A549 (cell line): ENCODE data around the gene CLEC19A. TPM values are rescaled to one million over a fixed set of nuclear protein-coding genes. Genes with fewer than 3 reads are reported as not detected.

Experiments used
- ATAC-seq, 2 experiments: fragments of 200-7000 bp in 1 of 2; fragments of >200 bp in 1 of 2; cut with Nextera tagmentation in 1 of 2; cut with Tn5 transposase in 1 of 2; 3 replicates each; pipeline versions ENCODE4 v1.8.0 to v1.9.1; 2018 to 2020; ENCODE audit warnings: mild to moderate bottlenecking in 1 of 2, moderate library complexity in 1 of 2
- CTCF ChIA-PET: fragments of 300-600 bp; sonication (Branson Sonifier 250); formaldehyde crosslinking; extraction: SDS; loops from one replicate; lab custom pipeline; 2021; ENCODE audit warnings: antibody characterized with exemption, inconsistent platforms; lab: Yijun Ruan, JAX
- POLR2A ChIA-PET: fragments of 350-600 bp; formaldehyde crosslinking; extraction: SDS; loops from one replicate; lab custom pipeline; 2021; ENCODE audit warnings: antibody characterized with exemption, inconsistent platforms; lab: Yijun Ruan, JAX
- DNase-seq, 2 experiments: peaks; one replicate each; pipeline versions ENCODE4 v3.0.0 to v3.0.0-alpha.2; 2011 to 2016; ENCODE audit warnings: low read depth in 1 of 2, low spot score in 1 of 2
- FAIRE-seq: peaks from 2 replicates; lab custom pipeline; 2011; peaks lifted over from hg19 to GRCh38; lab: Jason Lieb, UNC
- H3K27ac ChIP-seq, 2 experiments: fragments of >200 bp; sonication (Bioruptor Twin); formaldehyde crosslinking; 3 replicates each; pipeline ENCODE4 v1.5.1; 2016 to 2017
- H3K4me1 ChIP-seq: fragments of >200 bp; sonication (Bioruptor Twin); formaldehyde crosslinking; 3 replicates; pipeline ENCODE4 v1.6.1; 2016
- H3K4me2 ChIP-seq: fragments of >200 bp; sonication (Bioruptor Twin); formaldehyde crosslinking; 3 replicates; pipeline ENCODE4 v1.6.1; 2016
- H3K4me3 ChIP-seq: fragments of >200 bp; sonication (Bioruptor Twin); formaldehyde crosslinking; 3 replicates; pipeline ENCODE4 v1.5.1; 2016
- H3K9me3 ChIP-seq: fragments of >200 bp; sonication (Bioruptor Twin); formaldehyde crosslinking; 3 replicates; pipeline ENCODE4 v1.6.1; 2016
- BCL3 ChIP-seq: fragments of >200 bp; sonication (Bioruptor Twin); formaldehyde crosslinking; IDR thresholded peaks from 3 replicates; pipeline ENCODE4 v1.6.1; 2016
- CBX2 ChIP-seq: fragments of 200-600 bp; sonication (generic); IDR thresholded peaks from 2 replicates; pipeline ENCODE4 v1.6.1; 2016; ENCODE audit warnings: low read depth, mild to moderate bottlenecking, borderline replicate concordance
- E2F6 ChIP-seq: IDR thresholded peaks from 2 replicates; pipeline ENCODE4 v1.6.1; 2012; ENCODE audit warnings: low read depth, borderline replicate concordance
- EHF ChIP-seq: fragments of 250-450 bp; sonication (Bioruptor Pico); IDR thresholded peaks from 2 replicates; pipeline ENCODE4 v1.5.0; 2020; ENCODE audit warnings: mild to moderate bottlenecking
- EP300 ChIP-seq, 2 experiments: fragments of >200 bp; sonication (Bioruptor Twin); formaldehyde crosslinking; IDR thresholded peaks; 2 replicates in 1 of 2; 3 replicates in 1 of 2; pipeline ENCODE4 v1.6.1; 2016 to 2017
- FOXS1 ChIP-seq: fragments of 250-450 bp; sonication (Bioruptor Pico); IDR thresholded peaks from 2 replicates; pipeline ENCODE4 v1.5.0; 2020; ENCODE audit warnings: mild to moderate bottlenecking, moderate library complexity
- HES2 ChIP-seq: fragments of >200 bp; sonication (Bioruptor Twin); formaldehyde crosslinking; IDR thresholded peaks from 2 replicates; pipeline ENCODE4 v1.6.1; 2016
- HEYL ChIP-seq: fragments of 250-450 bp; sonication (Bioruptor Pico); IDR thresholded peaks from 2 replicates; pipeline ENCODE4 v1.8.0; 2021; ENCODE audit warnings: mild to moderate bottlenecking, moderate library complexity
- HOXA7 ChIP-seq: fragments of 250-450 bp; sonication (Bioruptor Pico); IDR thresholded peaks from 2 replicates; pipeline ENCODE4 v1.5.0; 2020; ENCODE audit warnings: mild to moderate bottlenecking, moderate library complexity
- HOXB13 ChIP-seq: fragments of 250-450 bp; sonication (Bioruptor Pico); IDR thresholded peaks from 2 replicates; pipeline ENCODE4 v1.5.0; 2020; ENCODE audit warnings: low read depth, mild to moderate bottlenecking, moderate library complexity
- HOXB5 ChIP-seq: fragments of 250-450 bp; sonication (Bioruptor Pico); IDR thresholded peaks from 2 replicates; pipeline ENCODE4 v1.5.0; 2020; ENCODE audit warnings: mild to moderate bottlenecking, moderate library complexity
- JUNB ChIP-seq: fragments of >200 bp; sonication (Bioruptor Twin); formaldehyde crosslinking; IDR thresholded peaks from 2 replicates; pipeline ENCODE4 v1.6.1; 2016
- KDM1A ChIP-seq: fragments of 200-600 bp; sonication (generic); IDR thresholded peaks from 2 replicates; pipeline ENCODE4 v1.6.1; 2016; ENCODE audit warnings: low read depth, mild to moderate bottlenecking
- MAX ChIP-seq: IDR thresholded peaks from 2 replicates; pipeline ENCODE4 v1.6.1; 2012
- MYC ChIP-seq: IDR thresholded peaks from 2 replicates; pipeline ENCODE4 v1.6.1; 2012; ENCODE audit warnings: mild to moderate bottlenecking, inconsistent platforms, low read length, improper control_type of control experiment, borderline replicate concordance
- NPAS2 ChIP-seq: fragments of 250-450 bp; sonication (Bioruptor Pico); IDR thresholded peaks from 2 replicates; pipeline ENCODE4 v1.8.0; 2022; ENCODE audit warnings: mild to moderate bottlenecking, moderate library complexity, borderline replicate concordance
- PHF8 ChIP-seq: fragments of 200-600 bp; sonication (generic); IDR thresholded peaks from 2 replicates; pipeline ENCODE4 v1.6.1; 2016; ENCODE audit warnings: low read depth, mild to moderate bottlenecking, antibody characterized with exemption, moderate library complexity, borderline replicate concordance
- POLR2A ChIP-seq: IDR thresholded peaks from 2 replicates; pipeline ENCODE4 v1.6.1; 2012; ENCODE audit warnings: mild to moderate bottlenecking, low read length
- RCOR1 ChIP-seq: fragments of 150-350 bp; IDR thresholded peaks from 2 replicates; pipeline ENCODE4 v1.6.1; 2014; ENCODE audit warnings: antibody characterized with exemption, low read length, low read depth
- REST ChIP-seq: fragments of 200-600 bp; sonication (generic); IDR thresholded peaks from 2 replicates; pipeline ENCODE4 v1.6.1; 2016; ENCODE audit warnings: antibody characterized with exemption, mild to moderate bottlenecking, moderate library complexity
- RFX5 ChIP-seq: fragments of 450-650 bp; IDR thresholded peaks from 2 replicates; pipeline ENCODE4 v1.7.1; 2014; ENCODE audit warnings: antibody characterized with exemption, mild to moderate bottlenecking, moderate library complexity
- SREBF2 ChIP-seq: fragments of 450-650 bp; IDR thresholded peaks from 2 replicates; pipeline ENCODE4 v1.6.1; 2014; ENCODE audit warnings: mild to moderate bottlenecking, moderate library complexity
- USF2 ChIP-seq: fragments of 450-650 bp; IDR thresholded peaks from 2 replicates; pipeline ENCODE4 v1.6.1; 2014; ENCODE audit warnings: antibody characterized with exemption
- ZNF302 ChIP-seq: fragments of 250-450 bp; sonication (Bioruptor Pico); IDR thresholded peaks from 2 replicates; pipeline ENCODE4 v1.9.0; 2021; ENCODE audit warnings: inconsistent platforms, mild to moderate bottlenecking, moderate library complexity
- WGBS: methylation state at CpG from one replicate; pipeline ENCODE4 v1.1.6; 2017; ENCODE audit errors: missing lambda C conversion rate; 5-methylcytosine and 5-hydroxymethylcytosine counted together
- polyA plus RNA-seq, 4 experiments: library from polyadenylated mRNA; depleted of rRNA in 3 of 4; stranded (reverse); fragments of >200 nt; fragmentation: RNase III in 1 of 4; extraction: RNeasy Plus Mini Kit Qiagen cat#74134 plus additional on column Dnase treatment in 1 of 4; gene quantifications; 2 replicates in 3 of 4; 3 replicates in 1 of 4; pipeline ENCODE4 v1.2.3, GENCODE V29; 2011 to 2017

The CLEC19A gene
- polyA plus RNA-seq, 2 of the 4 experiments (the other 2 are of a cell fraction) = 0.09 to 0.49 TPM

- H3K4me3 ChIP-seq = no peak overlapping the region
- WGBS = 39% methylated on average over 3 of the region's 3 CpGs
- POLR2A ChIA-PET = no interaction called here
- H3K4me2 ChIP-seq = no peak overlapping the region
- no peaks in the 10 kb centered on the region for H3K9me3 ChIP-seq
- CTCF ChIA-PET = interaction anchor here (1.0 to 1.7 kb wide), 2 partner anchors 12 to 252 kb away, joined by 4 read pairs; no protein-coding TSS in a partner anchor
- no peak for FAIRE-seq
- no peaks in the 10 kb centered on the region for H3K4me1 ChIP-seq
- peak in 1 of 2 experiments; percentile 46; a peak in 1 of 6 replicates for ATAC-seq
- peak; percentile 19 to 22 for DNase-seq
- H3K27ac ChIP-seq = no peak overlapping the region
- peak; percentile 43 for TF ChIP-seq USF2
- no peak for TF ChIP-seq HOXB5 (CRISPR knock-in tag)
Observed at GRCh38 chr16:19338335-19338734, 52.8 kb downstream of the CLEC19A start.

GRCh38 chr16:19344224-19344801, 58.8 kb downstream of the CLEC19A start:
- ChIA-PET CTCF (interaction anchor here (0.7 kb wide), 1 partner anchor 16 kb away, joined by 3 read pairs; no protein-coding TSS in a partner anchor), POLR2A (no interaction called here)
- FAIRE-seq = no peak
- 32% methylated on average over 9 of the region's 9 CpGs for WGBS
- Histone ChIP-seq H3K9me3 (no peaks in the 10 kb centered on the region), H3K27ac (no peak overlapping the region), H3K4me2 (no peak overlapping the region), H3K4me1 (no peaks in the 10 kb centered on the region), H3K4me3 (no peak overlapping the region)
- TF ChIP-seq RCOR1 (no peak), BCL3 (no peak), RFX5 (no peak), HOXA7 (CRISPR knock-in tag) (no peak), FOXS1 (CRISPR knock-in tag) (no peak), SREBF2 (no peak), JUNB (no peak), MAX (no peak), CBX2 (no peak), HES2 (no peak), EP300 (IDR thresholded peaks at IDR 0.05) (no peak)
- no peak for DNase-seq
- no peak for ATAC-seq

- Histone ChIP-seq H3K4me3 (no peak overlapping the region), H3K27ac (no peak overlapping the region), H3K4me1 (no peaks in the 10 kb centered on the region), H3K9me3 (no peaks in the 10 kb centered on the region), H3K4me2 (no peak overlapping the region)
- TF ChIP-seq HOXB13 (CRISPR knock-in tag) (no peak), KDM1A (no peak), HOXA7 (CRISPR knock-in tag) (no peak), EHF (CRISPR knock-in tag) (no peak), ZNF302 (CRISPR knock-in tag) (no peak), NPAS2 (CRISPR knock-in tag) (no peak), MYC (no peak), REST (no peak), MAX (no peak), POLR2A (no peak), PHF8 (no peak), HEYL (CRISPR knock-in tag) (no peak), SREBF2 (no peak), E2F6 (no peak)
- no peak for FAIRE-seq
- ChIA-PET CTCF (no interaction called here), POLR2A (no interaction called here)
- no peak for DNase-seq
- 62% methylated on average over 4 of the region's 4 CpGs for WGBS
- ATAC-seq = no peak
Observed at GRCh38 chr16:19344980-19345379, 59.4 kb downstream of the CLEC19A start.
